ENCODE measurements around the gene NCAPD2.

NCAPD2 gene

GRCh38 chr12:6528539-6529235 lies 34.8 kb downstream of the NCAPD2 start:
- H3K4me3 ChIP-seq, result no peak overlapping the region
- H3K9me3 ChIP-seq, result no peaks in the 10 kb centered on the region
- peaks cover 92% of the 10 kb centered on the region for H3K36me3 ChIP-seq (replicated peaks)
- H3K27me3 ChIP-seq (ENCODE audit: low read depth), result no peaks in the 10 kb centered on the region
- no peak for DNase-seq (ENCODE audit: low spot score in 2 of 2)
- peaks cover 17% of the 10 kb centered on the region for H3K4me1 ChIP-seq
- in situ Hi-C loops (cut with MboI; ENCODE audit: low sequenced_read_pairs), result no loop called here

- H3K4me1 ChIP-seq, result peaks cover 17% of the 10 kb centered on the region
- in situ Hi-C loops (cut with MboI; ENCODE audit: low sequenced_read_pairs), result no loop called here
- H3K4me3 ChIP-seq, result no peak overlapping the region
- H3K36me3 ChIP-seq (replicated peaks), result peaks cover 85% of the 10 kb centered on the region
- H3K27me3 ChIP-seq (ENCODE audit: low read depth), result no peaks in the 10 kb centered on the region
- DNase-seq (ENCODE audit: low spot score in 2 of 2), result no peak
- H3K9me3 ChIP-seq, result no peaks in the 10 kb centered on the region
Measured at GRCh38 chr12:6529291-6529737, 35.4 kb downstream of the NCAPD2 start.

GRCh38 chr12:6530576-6531260 lies 36.8 kb downstream of the NCAPD2 start:
- H3K9me3 ChIP-seq, result no peaks in the 10 kb centered on the region
- peaks cover 85% of the 10 kb centered on the region for H3K36me3 ChIP-seq (replicated peaks)
- H3K27me3 ChIP-seq (ENCODE audit: low read depth), result no peaks in the 10 kb centered on the region
- H3K4me3 ChIP-seq, result no peak overlapping the region
- in situ Hi-C loops (cut with MboI; ENCODE audit: low sequenced_read_pairs), result no loop called here
- DNase-seq (ENCODE audit: low spot score in 2 of 2), result no peak
- H3K4me1 ChIP-seq, result peaks cover 18% of the 10 kb centered on the region

- H3K4me1 ChIP-seq, result peaks cover 26% of the 10 kb centered on the region
- H3K36me3 ChIP-seq (replicated peaks), result peaks cover 85% of the 10 kb centered on the region
- H3K27me3 ChIP-seq (ENCODE audit: low read depth), result no peaks in the 10 kb centered on the region
- no peaks in the 10 kb centered on the region for H3K9me3 ChIP-seq
- in situ Hi-C loops (cut with MboI; ENCODE audit: low sequenced_read_pairs), result no loop called here
- H3K4me3 ChIP-seq, result peak overlapping the region; percentile 96
- peak; percentile 24 to 51 for DNase-seq (ENCODE audit: low spot score in 2 of 2)
Measured at GRCh38 chr12:6532051-6532926, 38.4 kb downstream of the NCAPD2 start.

- Histone ChIP-seq H3K4me3 (peak overlapping the region; percentile 96), H3K9me3 (no peaks in the 10 kb centered on the region), H3K36me3 (replicated peaks) (peaks cover 85% of the 10 kb centered on the region), H3K27me3 (ENCODE audit: low read depth) (no peaks in the 10 kb centered on the region), H3K4me1 (peaks cover 26% of the 10 kb centered on the region)
- DNase-seq (ENCODE audit: low spot score in 2 of 2), result peak; percentile 79 to 89
- in situ Hi-C loops (cut with MboI; ENCODE audit: low sequenced_read_pairs), result no loop called here
Measured at GRCh38 chr12:6532927-6533652, 39.2 kb downstream of the NCAPD2 start.

DNA sequence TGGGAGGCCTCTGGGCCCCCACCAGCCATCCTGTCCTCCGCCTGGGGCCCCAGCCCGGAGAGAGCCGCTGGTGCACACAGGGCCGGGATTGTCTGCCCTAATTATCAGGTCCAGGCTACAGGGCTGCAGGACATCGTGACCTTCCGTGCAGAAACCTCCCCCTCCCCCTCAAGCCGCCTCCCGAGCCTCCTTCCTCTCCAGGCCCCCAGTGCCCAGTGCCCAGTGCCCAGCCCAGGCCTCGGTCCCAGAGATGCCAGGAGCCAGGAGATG lies 39.7 kb downstream of the NCAPD2 start:
- no peaks in the 10 kb centered on the region for H3K27me3 ChIP-seq (ENCODE audit: low read depth)
- in situ Hi-C loops (cut with MboI; ENCODE audit: low sequenced_read_pairs), result no loop called here

GRCh38 chr12:6533923-6534694 lies 40.2 kb downstream of the NCAPD2 start, which contains the start of gene GAPDH:
GAPDH (plus strand) TSS chr12:6534517; CDS start chr12:6534833, 316 bp downstream.
- H3K4me1 ChIP-seq, result peaks cover 26% of the 10 kb centered on the region
- no peaks in the 10 kb centered on the region for H3K27me3 ChIP-seq (ENCODE audit: low read depth)
- DNase-seq (ENCODE audit: low spot score in 2 of 2), result peak; percentile 95 to 96
- in situ Hi-C loops (cut with MboI; ENCODE audit: low sequenced_read_pairs), result no loop called here
- H3K36me3 ChIP-seq (replicated peaks), result peaks cover 85% of the 10 kb centered on the region
- H3K4me3 ChIP-seq, result peak within 1 kb of the TSS; percentile 96
- H3K9me3 ChIP-seq, result no peaks in the 10 kb centered on the region

More for the DNA sequence above, 39.7 kb downstream of the NCAPD2 start:
- H3K4me1 ChIP-seq, result peaks cover 26% of the 10 kb centered on the region
- H3K36me3 ChIP-seq (replicated peaks), result peaks cover 85% of the 10 kb centered on the region
- peak overlapping the region; percentile 96 for H3K4me3 ChIP-seq
- no peak for DNase-seq (ENCODE audit: low spot score in 2 of 2)
- no peaks in the 10 kb centered on the region for H3K9me3 ChIP-seq

DNA sequence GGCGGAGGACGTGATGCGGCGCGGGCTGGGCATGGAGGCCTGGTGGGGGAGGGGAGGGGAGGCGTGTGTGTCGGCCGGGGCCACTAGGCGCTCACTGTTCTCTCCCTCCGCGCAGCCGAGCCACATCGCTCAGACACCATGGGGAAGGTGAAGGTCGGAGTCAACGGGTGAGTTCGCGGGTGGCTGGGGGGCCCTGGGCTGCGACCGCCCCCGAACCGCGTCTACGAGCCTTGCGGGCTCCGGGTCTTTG lies 40.7 kb downstream of the NCAPD2 start:
- H3K36me3 ChIP-seq (replicated peaks), result peaks cover 83% of the 10 kb centered on the region
- DNase-seq (ENCODE audit: low spot score in 2 of 2), result no peak
- in situ Hi-C loops (cut with MboI; ENCODE audit: low sequenced_read_pairs), result no loop called here
- H3K9me3 ChIP-seq, result no peaks in the 10 kb centered on the region
- H3K27me3 ChIP-seq (ENCODE audit: low read depth), result no peaks in the 10 kb centered on the region
- H3K4me3 ChIP-seq, result peak overlapping the region; percentile 96
- peaks cover 26% of the 10 kb centered on the region for H3K4me1 ChIP-seq

- in situ Hi-C loops (cut with MboI; ENCODE audit: low sequenced_read_pairs), result no loop called here
- Histone ChIP-seq H3K4me1 (peaks cover 26% of the 10 kb centered on the region), H3K4me3 (peak overlapping the region; percentile 96), H3K9me3 (no peaks in the 10 kb centered on the region), H3K36me3 (replicated peaks) (peaks cover 83% of the 10 kb centered on the region), H3K27me3 (ENCODE audit: low read depth) (no peaks in the 10 kb centered on the region)
- peak; percentile 29 to 81 for DNase-seq (ENCODE audit: low spot score in 2 of 2)
Measured at GRCh38 chr12:6534945-6535696, 41.2 kb downstream of the NCAPD2 start.

DNA sequence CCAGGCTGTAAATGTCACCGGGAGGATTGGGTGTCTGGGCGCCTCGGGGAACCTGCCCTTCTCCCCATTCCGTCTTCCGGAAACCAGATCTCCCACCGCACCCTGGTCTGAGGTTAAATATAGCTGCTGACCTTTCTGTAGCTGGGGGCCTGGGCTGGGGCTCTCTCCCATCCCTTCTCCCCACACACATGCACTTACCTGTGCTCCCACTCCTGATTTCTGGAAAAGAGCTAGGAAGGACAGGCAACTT lies 41.7 kb downstream of the NCAPD2 start:
- no peak for DNase-seq (ENCODE audit: low spot score in 2 of 2)
- peaks cover 82% of the 10 kb centered on the region for H3K36me3 ChIP-seq (replicated peaks)
- H3K4me1 ChIP-seq, result peaks cover 26% of the 10 kb centered on the region
- in situ Hi-C loops (cut with MboI; ENCODE audit: low sequenced_read_pairs), result no loop called here
- peak overlapping the region; percentile 96 for H3K4me3 ChIP-seq
- H3K27me3 ChIP-seq (ENCODE audit: low read depth), result no peaks in the 10 kb centered on the region
- H3K9me3 ChIP-seq, result no peaks in the 10 kb centered on the region

- Histone ChIP-seq H3K4me3 (peak overlapping the region; percentile 96), H3K27me3 (ENCODE audit: low read depth) (no peaks in the 10 kb centered on the region), H3K36me3 (replicated peaks) (peaks cover 79% of the 10 kb centered on the region), H3K4me1 (peaks cover 26% of the 10 kb centered on the region), H3K9me3 (no peaks in the 10 kb centered on the region)
- in situ Hi-C loops (cut with MboI; ENCODE audit: low sequenced_read_pairs), result no loop called here
- DNase-seq (ENCODE audit: low spot score in 2 of 2), result peak in 1 of 2 experiments; percentile 22
Measured at GRCh38 chr12:6535960-6536847, 42.3 kb downstream of the NCAPD2 start.
